Keratinocyte (primary cell): Measurements from ENCODE around the gene WDR49. TPM values are rescaled to one million over a fixed set of nuclear protein-coding genes. Genes with fewer than 3 reads are reported as not detected.

ENCODE experiments used
- DNase-seq: peaks from one replicate; pipeline ENCODE4 v3.0.0-alpha.2; 2011; ENCODE audit warnings: low read depth, missing footprints, low spot score
- FAIRE-seq: peaks from 2 replicates; lab custom pipeline; 2011; peaks lifted over from hg19 to GRCh38; lab: Jason Lieb, UNC
- H2AFZ ChIP-seq: 2 replicates; pipeline ENCODE4 v1.6.0; 2012; ENCODE audit warnings: low read length, control low read depth, inconsistent platforms; ENCODE audit not compliant: control insufficient read depth
- H3K27ac ChIP-seq: 2 replicates; pipeline ENCODE4 v1.5.1; 2011; ENCODE audit warnings: low read length; ENCODE audit not compliant: control insufficient read depth, insufficient read depth
- H3K27me3 ChIP-seq: 3 replicates; pipeline ENCODE4 v1.6.0; 2011; ENCODE audit warnings: low read length; ENCODE audit not compliant: control insufficient read depth, insufficient read depth; ENCODE audit errors: extremely low read depth
- H3K36me3 ChIP-seq, 2 experiments: 2 replicates in 1 of 2; 3 replicates in 1 of 2; pipeline ENCODE4 v1.5.1; 2011; ENCODE audit warnings: low read length in 2 of 2, mild to moderate bottlenecking in 1 of 2; ENCODE audit not compliant: control insufficient read depth in 2 of 2, insufficient read depth in 2 of 2; ENCODE audit errors: extremely low read depth in 1 of 2
- H3K4me1 ChIP-seq: 3 replicates; pipeline ENCODE4 v1.5.1; 2011; ENCODE audit warnings: low read length; ENCODE audit not compliant: control insufficient read depth, insufficient read depth; ENCODE audit errors: extremely low read depth
- H3K4me2 ChIP-seq: 3 replicates; pipeline ENCODE4 v1.6.0; 2011; ENCODE audit warnings: low read depth, low read length; ENCODE audit not compliant: control insufficient read depth, insufficient read depth; ENCODE audit errors: extremely low read depth
- H3K4me3 ChIP-seq, 3 experiments: fragments of 200-600 bp in 1 of 3; sonication (generic) in 1 of 3; 2 replicates in 2 of 3; 3 replicates in 1 of 3; pipeline ENCODE4 v1.5.1; 2011 to 2016; ENCODE audit warnings: low read length in 3 of 3, mild to moderate bottlenecking in 3 of 3, control low read depth in 2 of 3, inconsistent platforms in 1 of 3, low read depth in 1 of 3, mixed read lengths in 1 of 3, mixed run types in 1 of 3, moderate library complexity in 1 of 3; ENCODE audit not compliant: control insufficient read depth in 2 of 3, insufficient read depth in 2 of 3; ENCODE audit errors: extremely low read depth in 1 of 3
- H3K79me2 ChIP-seq: 2 replicates; pipeline ENCODE4 v1.6.0; 2012; ENCODE audit warnings: low read length; ENCODE audit not compliant: control insufficient read depth, insufficient read depth
- H3K9ac ChIP-seq: 3 replicates; pipeline ENCODE4 v1.6.0; 2011; ENCODE audit warnings: low read length; ENCODE audit not compliant: control insufficient read depth, insufficient read depth; ENCODE audit errors: extremely low read depth
- H3K9me1 ChIP-seq: 3 replicates; pipeline ENCODE4 v1.6.0; 2011; ENCODE audit warnings: low read length; ENCODE audit not compliant: control insufficient read depth, insufficient read depth; ENCODE audit errors: extremely low read depth
- H3K9me3 ChIP-seq: 2 replicates; pipeline ENCODE4 v1.5.1; 2012; ENCODE audit warnings: low read depth, low read length; ENCODE audit not compliant: control insufficient read depth
- H4K20me1 ChIP-seq: 3 replicates; pipeline ENCODE4 v1.6.0; 2011; ENCODE audit warnings: low read length; ENCODE audit not compliant: control insufficient read depth, insufficient read depth; ENCODE audit errors: extremely low read depth
- EZH2 ChIP-seq: IDR thresholded peaks from one replicate; pipeline ENCODE4 v1.6.1; 2012; ENCODE audit warnings: inconsistent platforms, mild to moderate bottlenecking, low read length, moderate library complexity
- dilution Hi-C: fragments of 300-500 bp; cut with MboI; formaldehyde crosslinking; loops from one replicate; pipeline ENCODE4 v1.7.0; 2020; ENCODE audit warnings: low sequenced_read_pairs; ENCODE audit not compliant: extremely low pct_ligation_motif_present
- polyA plus RNA-seq, 5 experiments: library from polyadenylated mRNA; depleted of rRNA in 3 of 5; stranded (reverse) in 3 of 5; stranded (forward) in 1 of 5; unstranded in 1 of 5; fragments of >200 nt; gene quantifications; 1 replicate in 1 of 5; 2 replicates in 3 of 5; 3 replicates in 1 of 5; pipeline versions ENCODE4 v1.2.1 to v1.2.3, GENCODE V29; 2011 to 2012; ENCODE audit warnings: missing spikeins in 2 of 5, low read depth in 1 of 5, low replicate concordance in 1 of 5
- TF ChIP-seq, protein P1 (sequence below), 3 experiments: IDR thresholded peaks in 1 of 3; conservative IDR thresholded peaks in 1 of 3; optimal IDR thresholded peaks in 1 of 3; 2 replicates in 2 of 3; 3 replicates in 1 of 3; pipeline versions ENCODE3 to v1.5.1; 2011; ENCODE audit warnings: low read length in 3 of 3, mild to moderate bottlenecking in 3 of 3, moderate library complexity in 2 of 3, control low read depth in 1 of 3, inconsistent platforms in 1 of 3; ENCODE audit not compliant: insufficient read depth in 2 of 3; ENCODE audit errors: extremely low read depth in 1 of 3

Gene WDR49
- polyA plus RNA-seq, 1 donor (not counting 4 experiments of a cell fraction or from before 2014, with no cell fraction given), result not detected

DNA sequence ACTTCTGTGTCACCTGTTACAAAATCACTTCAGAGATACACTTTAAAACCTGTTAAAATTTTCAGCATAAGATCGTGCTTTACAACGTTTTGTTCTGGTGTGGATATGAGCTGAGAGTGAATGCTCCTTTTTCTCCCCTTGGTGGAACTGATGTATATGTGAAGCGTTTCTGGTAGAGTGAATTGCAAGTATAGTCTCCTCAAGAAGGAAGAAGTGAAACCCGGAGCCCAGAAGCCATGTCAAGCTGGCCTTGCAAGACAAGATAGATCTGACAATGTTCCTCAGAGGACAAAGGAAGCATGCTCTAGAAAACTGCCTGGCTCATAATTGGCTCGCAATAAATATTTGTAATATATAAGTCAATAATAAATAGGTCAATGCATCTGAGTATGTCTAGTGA lies 203.5 kb downstream of the WDR49 start:
- no peak for FAIRE-seq
- no peaks in the 10 kb centered on the region for H3K9me3 ChIP-seq
- dilution Hi-C loops, result no loop called here

DNA sequence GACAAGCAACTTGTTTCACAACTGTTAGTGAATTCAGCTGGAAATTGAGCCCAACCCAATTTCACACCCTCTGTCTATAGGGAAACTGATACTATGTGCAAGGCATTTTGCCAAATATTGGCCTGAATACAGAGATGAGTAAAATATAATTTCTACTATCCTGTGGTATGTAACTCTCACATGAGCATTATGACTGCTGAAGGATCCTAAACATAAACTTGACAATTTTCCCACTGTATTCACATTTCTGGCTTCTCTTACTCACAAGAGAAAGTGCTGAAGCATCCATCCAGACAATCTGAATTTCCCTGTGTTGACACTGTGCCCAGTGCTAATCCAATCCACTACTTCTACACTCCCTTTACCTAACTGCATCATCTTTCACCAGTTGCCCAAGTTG lies 208.3 kb downstream of the WDR49 start:
- H3K9me3 ChIP-seq, result no peaks in the 10 kb centered on the region
- no peak for TF ChIP-seq EZH2
- TF ChIP-seq, protein P1, sequence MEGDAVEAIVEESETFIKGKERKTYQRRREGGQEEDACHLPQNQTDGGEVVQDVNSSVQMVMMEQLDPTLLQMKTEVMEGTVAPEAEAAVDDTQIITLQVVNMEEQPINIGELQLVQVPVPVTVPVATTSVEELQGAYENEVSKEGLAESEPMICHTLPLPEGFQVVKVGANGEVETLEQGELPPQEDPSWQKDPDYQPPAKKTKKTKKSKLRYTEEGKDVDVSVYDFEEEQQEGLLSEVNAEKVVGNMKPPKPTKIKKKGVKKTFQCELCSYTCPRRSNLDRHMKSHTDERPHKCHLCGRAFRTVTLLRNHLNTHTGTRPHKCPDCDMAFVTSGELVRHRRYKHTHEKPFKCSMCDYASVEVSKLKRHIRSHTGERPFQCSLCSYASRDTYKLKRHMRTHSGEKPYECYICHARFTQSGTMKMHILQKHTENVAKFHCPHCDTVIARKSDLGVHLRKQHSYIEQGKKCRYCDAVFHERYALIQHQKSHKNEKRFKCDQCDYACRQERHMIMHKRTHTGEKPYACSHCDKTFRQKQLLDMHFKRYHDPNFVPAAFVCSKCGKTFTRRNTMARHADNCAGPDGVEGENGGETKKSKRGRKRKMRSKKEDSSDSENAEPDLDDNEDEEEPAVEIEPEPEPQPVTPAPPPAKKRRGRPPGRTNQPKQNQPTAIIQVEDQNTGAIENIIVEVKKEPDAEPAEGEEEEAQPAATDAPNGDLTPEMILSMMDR (optimal IDR thresholded peaks at IDR 0.05 in 1 of 3, IDR thresholded peaks at IDR 0.05 in 1 of 3, conservative IDR thresholded peaks at IDR 0.05 in 1 of 3; ENCODE audit: extremely low read depth in 1 of 3, insufficient read depth in 2 of 3, low read length in 3 of 3), result no peak
- no peak for FAIRE-seq
- H3K79me2 ChIP-seq, result no peaks in the 10 kb centered on the region
- H3K4me3 ChIP-seq, result no peak overlapping the region
- no peak overlapping the region for H2AFZ ChIP-seq
- no peaks in the 10 kb centered on the region for H3K27me3 ChIP-seq
- dilution Hi-C loops, result no loop called here
- no peaks in the 10 kb centered on the region for H3K4me1 ChIP-seq
- H3K9me1 ChIP-seq, result no peaks in the 10 kb centered on the region
- no peak overlapping the region for H3K27ac ChIP-seq
- H3K9ac ChIP-seq, result no peak overlapping the region
- no peaks in the 10 kb centered on the region for H3K36me3 ChIP-seq
- DNase-seq, result no peak
- H4K20me1 ChIP-seq, result no peaks in the 10 kb centered on the region
- H3K4me2 ChIP-seq, result no peak overlapping the region

More for the DNA sequence above, 203.5 kb downstream of the WDR49 start:
- no peaks in the 10 kb centered on the region for H3K36me3 ChIP-seq
- no peak for DNase-seq
- no peaks in the 10 kb centered on the region for H3K4me1 ChIP-seq
- H3K79me2 ChIP-seq, result no peaks in the 10 kb centered on the region
- no peak overlapping the region for H3K4me2 ChIP-seq
- no peak overlapping the region for H3K4me3 ChIP-seq
- no peak overlapping the region for H3K27ac ChIP-seq
- no peaks in the 10 kb centered on the region for H3K27me3 ChIP-seq
- no peaks in the 10 kb centered on the region for H4K20me1 ChIP-seq
- no peak overlapping the region for H3K9ac ChIP-seq
- H2AFZ ChIP-seq, result no peak overlapping the region
- no peak for TF ChIP-seq EZH2
- TF ChIP-seq, protein P1 (optimal IDR thresholded peaks at IDR 0.05 in 1 of 3, IDR thresholded peaks at IDR 0.05 in 1 of 3, conservative IDR thresholded peaks at IDR 0.05 in 1 of 3; ENCODE audit: extremely low read depth in 1 of 3, insufficient read depth in 2 of 3, low read length in 3 of 3), result no peak
- H3K9me1 ChIP-seq, result no peaks in the 10 kb centered on the region
